Nephron (organoid): ENCODE measurements around the gene SNX27.

Experiments used
- H3K27ac Mint-ChIP-seq, 3 experiments: 2 replicates each; pipeline ENCODE4 v1.8.0; 2020; ENCODE audit warnings: mixed read lengths in 3 of 3, mild to moderate bottlenecking in 2 of 3, moderate library complexity in 1 of 3
- H3K27me3 Mint-ChIP-seq: 2 replicates; pipeline ENCODE4 v1.8.0; 2021; ENCODE audit warnings: low read depth, mild to moderate bottlenecking, moderate library complexity, mixed read lengths
- H3K36me3 Mint-ChIP-seq: 2 replicates; pipeline ENCODE4 v1.8.0; 2020; ENCODE audit warnings: low read depth, mixed read lengths
- H3K4me1 Mint-ChIP-seq: 2 replicates; pipeline ENCODE4 v1.8.0; 2020; ENCODE audit warnings: mixed read lengths
- H3K4me3 Mint-ChIP-seq, 3 experiments: 2 replicates each; pipeline ENCODE4 v1.8.0; 2020; ENCODE audit warnings: mild to moderate bottlenecking in 3 of 3, mixed read lengths in 3 of 3, moderate library complexity in 2 of 3
- H3K9me3 Mint-ChIP-seq: 2 replicates; pipeline ENCODE4 v1.8.0; 2020; ENCODE audit warnings: mixed read lengths
- TF ChIP-seq, protein P1 (sequence below), 3 experiments: fragments of 200-600 bp; sonication (generic); IDR thresholded peaks; one replicate each; pipeline ENCODE4 v1.5.0; 2021; ENCODE audit warnings: antibody characterized with exemption in 3 of 3; ENCODE audit not compliant: unreplicated experiment in 3 of 3

SNX27 gene

DNA sequence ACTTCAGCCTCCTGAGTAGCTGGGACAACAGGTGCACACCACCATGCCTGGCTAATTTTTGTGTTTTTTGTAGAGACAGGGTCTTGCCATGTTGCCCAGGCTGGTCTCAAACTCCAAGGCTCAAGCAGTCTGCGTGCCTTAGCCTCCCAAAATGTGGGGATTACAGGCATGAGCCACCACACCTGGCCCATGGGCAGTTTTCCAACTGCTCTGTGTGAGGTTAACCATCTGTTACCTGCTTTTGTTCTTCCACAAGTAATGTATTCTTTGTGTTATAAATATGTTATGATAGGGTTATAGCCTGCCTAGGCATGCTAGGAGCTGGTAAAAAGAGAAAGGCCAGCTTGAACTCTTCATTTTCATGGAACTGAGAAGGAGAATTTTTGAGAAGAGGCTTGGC is 41.0 kb upstream of the SNX27 start:
- no peaks in the 10 kb centered on the region for H3K4me1 Mint-ChIP-seq
- H3K9me3 Mint-ChIP-seq: no peaks in the 10 kb centered on the region

DNA sequence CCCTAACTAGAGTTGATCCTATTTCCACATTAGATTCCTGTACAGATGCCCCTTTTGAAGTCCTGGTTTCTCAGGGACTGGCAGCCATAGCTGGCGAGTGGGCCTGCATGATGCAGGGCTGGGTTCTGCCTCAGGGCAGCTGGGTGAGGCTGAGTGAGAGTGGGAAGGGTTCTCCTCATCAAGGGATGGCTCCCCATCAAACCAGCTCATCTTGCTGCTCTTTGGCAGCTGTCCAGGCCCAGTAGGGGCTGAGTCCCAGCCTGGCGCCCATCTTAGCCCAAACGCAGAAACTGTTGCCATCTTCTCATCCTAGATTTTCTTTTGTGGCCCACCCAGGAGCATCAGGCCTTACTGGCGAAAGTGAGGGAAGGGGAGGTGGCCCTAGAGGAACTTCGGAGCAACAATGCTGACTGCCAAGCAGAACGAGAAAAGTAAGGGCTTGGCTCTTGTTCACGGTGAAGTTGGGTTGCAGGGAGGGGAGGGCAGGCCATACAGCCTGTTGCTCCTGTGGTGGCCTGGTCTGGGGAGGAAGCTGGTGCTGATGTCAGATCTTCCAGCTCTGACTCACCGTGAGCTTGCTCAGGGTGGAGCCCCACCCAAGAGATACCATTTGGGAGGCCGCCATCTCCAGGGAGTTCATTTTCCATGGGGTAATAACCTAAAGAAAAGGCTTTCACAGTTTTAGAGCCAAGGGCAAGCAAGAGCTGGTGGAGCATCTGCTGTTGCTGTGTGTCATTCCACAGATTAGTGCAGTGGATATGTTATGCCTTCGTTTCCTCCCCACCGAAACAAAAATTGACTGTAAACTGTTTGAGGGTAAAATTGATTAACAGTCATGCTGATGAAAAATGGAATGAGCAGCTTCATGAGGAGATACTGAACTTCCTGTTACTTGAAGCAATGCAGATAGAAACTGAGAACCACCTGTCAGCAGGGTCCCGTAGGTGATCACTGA is 37.0 kb upstream of the SNX27 start:
- H3K27ac Mint-ChIP-seq: no peak overlapping the region

More for the DNA sequence above, 41.0 kb upstream of the SNX27 start:
- no peak overlapping the region for H3K4me3 Mint-ChIP-seq
- H3K27me3 Mint-ChIP-seq: no peaks in the 10 kb centered on the region
- no peak overlapping the region for H3K27ac Mint-ChIP-seq
- TF ChIP-seq, protein P1, sequence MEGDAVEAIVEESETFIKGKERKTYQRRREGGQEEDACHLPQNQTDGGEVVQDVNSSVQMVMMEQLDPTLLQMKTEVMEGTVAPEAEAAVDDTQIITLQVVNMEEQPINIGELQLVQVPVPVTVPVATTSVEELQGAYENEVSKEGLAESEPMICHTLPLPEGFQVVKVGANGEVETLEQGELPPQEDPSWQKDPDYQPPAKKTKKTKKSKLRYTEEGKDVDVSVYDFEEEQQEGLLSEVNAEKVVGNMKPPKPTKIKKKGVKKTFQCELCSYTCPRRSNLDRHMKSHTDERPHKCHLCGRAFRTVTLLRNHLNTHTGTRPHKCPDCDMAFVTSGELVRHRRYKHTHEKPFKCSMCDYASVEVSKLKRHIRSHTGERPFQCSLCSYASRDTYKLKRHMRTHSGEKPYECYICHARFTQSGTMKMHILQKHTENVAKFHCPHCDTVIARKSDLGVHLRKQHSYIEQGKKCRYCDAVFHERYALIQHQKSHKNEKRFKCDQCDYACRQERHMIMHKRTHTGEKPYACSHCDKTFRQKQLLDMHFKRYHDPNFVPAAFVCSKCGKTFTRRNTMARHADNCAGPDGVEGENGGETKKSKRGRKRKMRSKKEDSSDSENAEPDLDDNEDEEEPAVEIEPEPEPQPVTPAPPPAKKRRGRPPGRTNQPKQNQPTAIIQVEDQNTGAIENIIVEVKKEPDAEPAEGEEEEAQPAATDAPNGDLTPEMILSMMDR (IDR thresholded peaks at IDR 0.05; ENCODE audit: unreplicated experiment in 3 of 3): no peak
- H3K36me3 Mint-ChIP-seq: peaks cover 14% of the 10 kb centered on the region

DNA sequence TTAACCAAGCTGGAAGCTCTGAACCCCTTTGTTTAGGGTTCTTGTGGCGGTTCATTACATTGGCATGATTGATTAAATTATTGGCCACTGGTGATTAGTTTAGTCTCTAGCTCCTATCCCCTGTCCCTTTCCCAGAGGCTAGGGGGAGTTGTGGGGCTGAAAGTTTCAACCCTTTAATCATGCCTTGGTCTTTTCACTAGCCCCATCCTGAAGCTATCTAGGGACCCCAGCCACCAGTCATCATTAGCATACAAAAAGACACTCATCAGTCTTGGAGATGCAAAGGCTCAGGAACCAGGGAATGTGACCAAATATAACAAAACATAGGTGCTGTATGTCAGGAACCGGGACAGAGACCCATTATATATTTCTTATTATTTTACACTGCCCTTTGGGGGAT is 34.7 kb upstream of the SNX27 start:
- Mint-ChIP-seq H3K27ac (no peak overlapping the region), H3K4me3 (no peak overlapping the region), H3K9me3 (no peaks in the 10 kb centered on the region)

More for the DNA sequence above, 37.0 kb upstream of the SNX27 start:
- Mint-ChIP-seq H3K9me3 (no peaks in the 10 kb centered on the region), H3K4me3 (no peak overlapping the region), H3K36me3 (peaks cover 18% of the 10 kb centered on the region), H3K4me1 (no peaks in the 10 kb centered on the region), H3K27me3 (no peaks in the 10 kb centered on the region)
- TF ChIP-seq, protein P1 (IDR thresholded peaks at IDR 0.05; ENCODE audit: unreplicated experiment in 3 of 3): no peak

DNA sequence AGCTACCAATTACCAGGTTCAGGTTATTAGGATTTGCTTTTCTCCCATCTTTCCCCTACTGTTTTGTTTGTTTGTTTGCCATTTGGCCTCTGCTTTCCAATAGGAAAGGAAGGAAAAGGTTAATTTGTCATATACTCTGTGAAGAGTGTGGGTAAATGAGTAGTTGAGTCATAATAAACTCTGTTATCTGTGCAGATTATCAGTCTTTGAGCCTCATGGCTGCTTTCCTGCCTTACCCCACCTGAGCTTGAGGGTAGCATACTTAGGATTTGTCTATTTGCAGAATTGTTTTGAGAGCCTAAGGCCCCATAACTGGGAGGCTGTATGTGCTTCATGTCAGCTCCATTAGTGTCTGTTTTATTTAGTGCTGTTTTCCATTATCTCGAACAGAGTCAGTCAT is 32.9 kb upstream of the SNX27 start:
- TF ChIP-seq, protein P1 (IDR thresholded peaks at IDR 0.05; ENCODE audit: unreplicated experiment in 3 of 3): no peak
- Mint-ChIP-seq H3K4me3 (no peak overlapping the region), H3K27ac (no peak overlapping the region), H3K36me3 (peaks cover 13% of the 10 kb centered on the region), H3K27me3 (no peaks in the 10 kb centered on the region), H3K4me1 (peaks cover 33% of the 10 kb centered on the region), H3K9me3 (no peaks in the 10 kb centered on the region)

More for the DNA sequence above, 34.7 kb upstream of the SNX27 start:
- TF ChIP-seq, protein P1 (IDR thresholded peaks at IDR 0.05; ENCODE audit: unreplicated experiment in 3 of 3): no peak
- Mint-ChIP-seq H3K36me3 (peaks cover 13% of the 10 kb centered on the region), H3K27me3 (no peaks in the 10 kb centered on the region), H3K4me1 (peaks cover 17% of the 10 kb centered on the region)

DNA sequence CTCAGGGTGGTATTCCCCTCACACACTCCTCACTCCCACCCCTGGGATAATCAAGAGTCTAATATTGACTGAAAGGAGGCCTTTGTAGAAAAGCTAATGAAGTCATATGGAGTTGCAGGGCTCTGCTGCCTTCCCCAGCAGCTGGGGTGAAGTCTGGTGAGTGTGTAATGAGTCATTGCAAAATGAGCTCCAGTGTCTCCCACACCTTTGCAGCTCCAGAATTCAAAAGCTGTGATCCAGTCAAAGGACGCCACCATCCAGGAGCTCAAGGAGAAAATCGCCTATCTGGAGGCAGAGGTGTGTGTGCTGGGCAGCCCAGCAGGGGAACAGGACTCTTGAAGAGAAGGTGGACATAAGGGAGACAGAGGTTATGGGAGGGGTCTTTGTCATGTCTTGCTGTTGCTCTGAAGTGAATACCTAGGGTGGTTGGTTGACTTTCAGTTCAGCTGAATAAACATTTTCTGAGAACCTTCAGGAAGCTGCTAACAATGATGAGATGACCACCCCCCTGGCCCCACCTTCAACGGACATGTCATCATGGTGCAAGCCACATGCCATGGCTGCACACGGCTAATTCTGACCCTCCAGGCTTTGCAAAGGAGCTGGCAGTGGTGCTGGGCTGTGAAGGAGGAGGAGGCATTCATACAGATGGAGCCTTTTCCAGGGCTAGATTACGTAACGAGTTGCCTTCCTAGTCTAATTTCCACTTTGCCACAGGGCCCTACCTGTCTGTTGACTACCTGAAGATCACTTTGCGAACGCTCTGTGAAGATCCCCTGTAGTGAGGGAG is 32.2 kb upstream of the SNX27 start:
- Mint-ChIP-seq H3K9me3 (no peaks in the 10 kb centered on the region), H3K27ac (no peak overlapping the region), H3K4me3 (no peak overlapping the region)

More for the DNA sequence above, 32.2 kb upstream of the SNX27 start:
- TF ChIP-seq, protein P1 (IDR thresholded peaks at IDR 0.05; ENCODE audit: unreplicated experiment in 3 of 3): no peak
- peaks cover 40% of the 10 kb centered on the region for H3K4me1 Mint-ChIP-seq
- H3K36me3 Mint-ChIP-seq: peaks cover 13% of the 10 kb centered on the region
- no peaks in the 10 kb centered on the region for H3K27me3 Mint-ChIP-seq
